Common myeloid progenitor, CD34-positive (primary cell): Measurements from ENCODE around the gene SEC31A.
A peak's percentile ranks its signal among the peaks of the same experiment; 100 is the strongest.

Experiments
- CTCF ChIA-PET: fragments of 350-600 bp; sonication (Branson Sonifier 250); formaldehyde crosslinking; loops from one replicate; lab custom pipeline; 2021; ENCODE audit warnings: antibody characterized with exemption; lab: Charles Lee
- POLR2A ChIA-PET: fragments of 350-600 bp; sonication (Branson Sonifier 250); formaldehyde crosslinking; loops from one replicate; lab custom pipeline; 2021; ENCODE audit warnings: antibody characterized with exemption; lab: Charles Lee
- DNase-seq, 3 donors: peaks; one replicate each; pipeline versions ENCODE4 v3.0.0 to v3.0.0-alpha.2; 2013
- H3K27ac ChIP-seq, 2 experiments: 1 replicate in 1 of 2; 2 replicates in 1 of 2; pipeline ENCODE4 v1.7.0; 2013; ENCODE audit warnings: inconsistent platforms in 2 of 2, low read length in 2 of 2, mild to moderate bottlenecking in 2 of 2, low read depth in 1 of 2, moderate library complexity in 1 of 2; ENCODE audit not compliant: severe bottlenecking in 2 of 2, insufficient read depth in 1 of 2, poor library complexity in 1 of 2
- H3K27me3 ChIP-seq, 5 experiments: replicated peaks in 2 of 5; 1 replicate in 3 of 5; 2 replicates in 2 of 5; pipeline versions ENCODE4 v1.6.1 to v1.7.0; 2013; ENCODE audit warnings: low read length in 4 of 5, mild to moderate bottlenecking in 2 of 5, moderate library complexity in 2 of 5, inconsistent platforms in 1 of 5; ENCODE audit not compliant: insufficient read depth in 5 of 5, control insufficient read depth in 4 of 5
- H3K36me3 ChIP-seq, 4 experiments: 1 replicate in 2 of 4; 2 replicates in 2 of 4; pipeline versions ENCODE4 v1.6.1 to v1.7.0; 2013; ENCODE audit warnings: low read length in 3 of 4, control low read depth in 1 of 4, mild to moderate bottlenecking in 1 of 4; ENCODE audit not compliant: control insufficient read depth in 4 of 4, insufficient read depth in 4 of 4
- H3K4me1 ChIP-seq, 4 experiments: 1 replicate in 3 of 4; 2 replicates in 1 of 4; pipeline versions ENCODE4 v1.6.1 to v1.7.1; 2013; ENCODE audit warnings: low read length in 3 of 4, mild to moderate bottlenecking in 3 of 4, control low read depth in 1 of 4, inconsistent platforms in 1 of 4, moderate library complexity in 1 of 4; ENCODE audit not compliant: control insufficient read depth in 4 of 4, insufficient read depth in 4 of 4; ENCODE audit errors: control extremely low read depth in 1 of 4
- H3K4me3 ChIP-seq, 7 experiments: 1 replicate in 4 of 7; 2 replicates in 3 of 7; pipeline versions ENCODE4 v1.5.1 to v1.7.0; 2013; ENCODE audit warnings: mild to moderate bottlenecking in 7 of 7, low read length in 6 of 7, moderate library complexity in 6 of 7, inconsistent platforms in 2 of 7, low read depth in 2 of 7, control low read depth in 1 of 7; ENCODE audit not compliant: insufficient read depth in 4 of 7, control insufficient read depth in 1 of 7; ENCODE audit errors: extremely low read depth in 1 of 7
- H3K9me3 ChIP-seq, 5 experiments: 1 replicate in 4 of 5; 2 replicates in 1 of 5; pipeline versions ENCODE4 v1.6.1 to v1.7.1; 2013; ENCODE audit warnings: low read length in 4 of 5, mild to moderate bottlenecking in 2 of 5, inconsistent platforms in 1 of 5, low read depth in 1 of 5, moderate library complexity in 1 of 5; ENCODE audit not compliant: control insufficient read depth in 4 of 5, insufficient read depth in 2 of 5; ENCODE audit errors: control extremely low read depth in 1 of 5
- WGBS: methylation state at CpG from one replicate; pipeline ENCODE4 v1.1.5; 2013; ENCODE audit not compliant: insufficient coverage; 5-methylcytosine and 5-hydroxymethylcytosine counted together

Gene SEC31A

GRCh38 chr4:82896755-82897154 lies 5.8 kb upstream of the SEC31A start:
- ChIA-PET CTCF (interaction anchor here (1.0 to 7.7 kb wide), 6 partner anchors 10 to 138 kb away, joined by 3 to 50 read pairs (median 4); partner anchors contain the start of gene COPS4), POLR2A (no interaction called here)
- H3K36me3 ChIP-seq, result peaks cover 10 to 36% (median 24%) of the 10 kb centered on the region in 4 experiments
- no peak for DNase-seq
- no peak overlapping the region for H3K27ac ChIP-seq
- no peak overlapping the region for H3K4me3 ChIP-seq
- peaks cover 25 to 38% (median 33%) of the 10 kb centered on the region in 4 experiments for H3K4me1 ChIP-seq
- 100% methylated on average over 1 of the region's 1 CpG for WGBS
- no peaks in the 10 kb centered on the region for H3K9me3 ChIP-seq
- no peaks in the 10 kb centered on the region for H3K27me3 ChIP-seq

GRCh38 chr4:82893942-82894341 lies 3.0 kb upstream of the SEC31A start:
- no peak overlapping the region for H3K27ac ChIP-seq
- ChIA-PET POLR2A (no interaction called here), CTCF (interaction anchor here (7.7 kb wide), 1 partner anchor 41 kb away, joined by 50 read pairs; no protein-coding TSS in a partner anchor)
- 95% methylated on average over 3 of the region's 3 CpGs for WGBS
- H3K36me3 ChIP-seq, result peaks cover 10 to 36% (median 24%) of the 10 kb centered on the region in 4 experiments
- H3K9me3 ChIP-seq, result no peaks in the 10 kb centered on the region
- H3K27me3 ChIP-seq, result no peaks in the 10 kb centered on the region
- no peak for DNase-seq
- H3K4me1 ChIP-seq, result peaks cover 27 to 35% (median 35%) of the 10 kb centered on the region in 4 experiments
- H3K4me3 ChIP-seq, result no peak overlapping the region

- peaks cover 10 to 36% (median 23%) of the 10 kb centered on the region in 4 experiments for H3K36me3 ChIP-seq
- DNase-seq, result no peak
- WGBS, result no CpG with 5 or more reads among the region's 1 CpG
- H3K4me3 ChIP-seq, result peak overlapping the region in 1 of 7 experiments; percentile 96
- ChIA-PET CTCF (interaction anchor here (0.8 kb wide), 1 partner anchor 46 kb away, joined by 4 read pairs; no protein-coding TSS in a partner anchor), POLR2A (no interaction called here)
- no peak overlapping the region for H3K27ac ChIP-seq
- no peaks in the 10 kb centered on the region for H3K9me3 ChIP-seq
- H3K27me3 ChIP-seq, result no peaks in the 10 kb centered on the region
- peaks cover 17 to 23% (median 22%) of the 10 kb centered on the region in 4 experiments for H3K4me1 ChIP-seq
These were observed 1.5 kb upstream of the SEC31A start for GRCh38 chr4:82892467-82892802.

- 97% methylated on average over 3 of the region's 7 CpGs for WGBS
- Histone ChIP-seq H3K4me3 (peak overlapping the region in 6 of 7 experiments; percentile 82 to 100 (median 96)), H3K36me3 (peaks cover 10 to 36% (median 20%) of the 10 kb centered on the region in 4 experiments), H3K4me1 (peaks cover 16 to 20% (median 19%) of the 10 kb centered on the region in 4 experiments), H3K27me3 (no peaks in the 10 kb centered on the region), H3K27ac (peak overlapping the region; percentile 78 to 96), H3K9me3 (no peaks in the 10 kb centered on the region)
- ChIA-PET CTCF (interaction anchor here (0.8 kb wide), 1 partner anchor 46 kb away, joined by 4 read pairs; no protein-coding TSS in a partner anchor), POLR2A (interaction anchor here (1.2 kb wide), 1 partner anchor 8 kb away, joined by 5 read pairs; no protein-coding TSS in a partner anchor)
- peak in 1 of 3 donors; percentile 10 for DNase-seq
These were observed 934 bp upstream of the SEC31A start for GRCh38 chr4:82891707-82892466.

GRCh38 chr4:82890528-82890900 lies 439 bp downstream of the SEC31A start:
- Histone ChIP-seq H3K4me1 (peaks cover 16 to 20% (median 18%) of the 10 kb centered on the region in 4 experiments), H3K4me3 (peak overlapping the region; percentile 82 to 100 (median 96)), H3K27ac (peak overlapping the region; percentile 92 to 96), H3K36me3 (peaks cover 7 to 29% (median 16%) of the 10 kb centered on the region in 4 experiments), H3K9me3 (no peaks in the 10 kb centered on the region), H3K27me3 (no peaks in the 10 kb centered on the region)
- CTCF ChIA-PET, result no interaction called here
- WGBS, result 0% methylated on average over 16 of the region's 16 CpGs
- no peak for DNase-seq
- POLR2A ChIA-PET, result interaction anchor here (0.6 kb wide), 1 partner anchor 12 kb away, joined by 3 read pairs; no protein-coding TSS in a partner anchor

- H3K27me3 ChIP-seq, result no peaks in the 10 kb centered on the region
- no peak for DNase-seq
- ChIA-PET CTCF (interaction anchor here (0.7 to 3.1 kb wide), 4 partner anchors 10 to 39 kb away, joined by 3 to 12 read pairs (median 4); partner anchors contain the start of gene THAP9), POLR2A (interaction anchor here (0.7 kb wide), 1 partner anchor 37 kb away, joined by 4 read pairs; no protein-coding TSS in a partner anchor)
- H3K36me3 ChIP-seq, result peaks cover 5 to 19% (median 12%) of the 10 kb centered on the region in 4 experiments
- H3K4me1 ChIP-seq, result peaks cover 16 to 20% (median 18%) of the 10 kb centered on the region in 4 experiments
- peak overlapping the region in 6 of 7 experiments; percentile 82 to 100 (median 96) for H3K4me3 ChIP-seq
- no peaks in the 10 kb centered on the region for H3K9me3 ChIP-seq
- H3K27ac ChIP-seq, result peak overlapping the region in 1 of 2 experiments; percentile 96
- 100% methylated on average over 2 of the region's 6 CpGs for WGBS
These were observed 1.7 kb downstream of the SEC31A start for GRCh38 chr4:82889287-82889686.
